Osteocyte (in vitro differentiated cells): ENCODE data around the gene PCNX1. TPM values are rescaled to one million over a fixed set of nuclear protein-coding genes. Genes with fewer than 3 reads are reported as not detected.
"Not testable (repeated sequence)": the region's sequence is repeated elsewhere in the genome, so short reads cannot be mapped to it uniquely, and the experiment has no call there.

Experiments
- DNase-seq: peaks from one replicate; pipeline ENCODE4 v3.0.0; 2021; ENCODE audit warnings: mixed read lengths; ENCODE audit not compliant: unreplicated experiment; ENCODE audit errors: extremely low spot score
- H3K27ac Mint-ChIP-seq: one replicate; pipeline ENCODE4 v1.8.0; 2021; ENCODE audit warnings: mild to moderate bottlenecking, mixed read lengths; ENCODE audit not compliant: unreplicated experiment
- H3K27me3 Mint-ChIP-seq: one replicate; pipeline ENCODE4 v1.8.0; 2021; ENCODE audit warnings: mixed read lengths; ENCODE audit not compliant: unreplicated experiment
- H3K36me3 Mint-ChIP-seq: one replicate; pipeline ENCODE4 v1.8.0; 2021; ENCODE audit warnings: mixed read lengths; ENCODE audit not compliant: unreplicated experiment
- H3K4me1 Mint-ChIP-seq: one replicate; pipeline ENCODE4 v1.8.0; 2021; ENCODE audit warnings: mixed read lengths; ENCODE audit not compliant: unreplicated experiment
- H3K4me3 Mint-ChIP-seq: one replicate; pipeline ENCODE4 v1.8.0; 2021; ENCODE audit warnings: mild to moderate bottlenecking, moderate library complexity, mixed read lengths; ENCODE audit not compliant: unreplicated experiment
- H3K9me3 Mint-ChIP-seq: one replicate; pipeline ENCODE4 v1.8.0; 2021; ENCODE audit warnings: mixed read lengths; ENCODE audit not compliant: unreplicated experiment
- CTCF ChIP-seq: fragments of 200-600 bp; sonication (generic); IDR thresholded peaks from 2 replicates; pipeline ENCODE4 v1.5.0; 2021; ENCODE audit warnings: antibody characterized with exemption, mild to moderate bottlenecking, moderate library complexity
- total RNA-seq: library from RNA; stranded (reverse); gene quantifications from 2 replicates; pipeline ENCODE4 v1.2.1, GENCODE V29; 2021

Gene PCNX1
- total RNA-seq, 1 donor from 2014 or later: 72.2 TPM

- H3K27ac Mint-ChIP-seq: no peak overlapping the region
- H3K36me3 Mint-ChIP-seq: peaks cover 19% of the 10 kb centered on the region
- no peak for DNase-seq
- no peak overlapping the region for H3K4me3 Mint-ChIP-seq
- no peak for TF ChIP-seq CTCF
- no peaks in the 10 kb centered on the region for H3K9me3 Mint-ChIP-seq
- H3K27me3 Mint-ChIP-seq: no peaks in the 10 kb centered on the region
- H3K4me1 Mint-ChIP-seq: peaks cover 4% of the 10 kb centered on the region
Measured at GRCh38 chr14:71005076-71005475, 97.8 kb downstream of the PCNX1 start.

DNA sequence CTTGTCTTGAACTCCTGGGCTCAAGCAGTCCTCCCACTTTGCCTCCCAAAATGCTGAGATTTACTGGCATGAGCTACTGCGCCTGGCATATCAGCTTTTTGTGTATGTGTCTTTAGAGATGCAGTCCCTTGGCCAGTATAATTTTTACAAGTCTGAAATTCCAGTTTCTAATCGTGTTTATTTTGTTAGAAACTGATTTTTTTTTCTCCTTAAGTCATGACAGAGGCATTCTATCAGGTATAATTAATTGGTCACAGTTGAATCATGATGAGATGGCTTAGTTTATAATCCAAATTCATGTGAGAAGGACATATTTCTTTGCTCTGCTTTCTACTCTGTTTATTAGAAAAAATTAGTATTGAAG, 98.9 kb downstream of the PCNX1 start:
- Mint-ChIP-seq H3K27me3 (no peaks in the 10 kb centered on the region), H3K4me3 (no peak overlapping the region), H3K27ac (no peak overlapping the region), H3K9me3 (no peaks in the 10 kb centered on the region), H3K36me3 (peaks cover 18% of the 10 kb centered on the region), H3K4me1 (peaks cover 4% of the 10 kb centered on the region)
- no peak for DNase-seq
- TF ChIP-seq CTCF: no peak

DNA sequence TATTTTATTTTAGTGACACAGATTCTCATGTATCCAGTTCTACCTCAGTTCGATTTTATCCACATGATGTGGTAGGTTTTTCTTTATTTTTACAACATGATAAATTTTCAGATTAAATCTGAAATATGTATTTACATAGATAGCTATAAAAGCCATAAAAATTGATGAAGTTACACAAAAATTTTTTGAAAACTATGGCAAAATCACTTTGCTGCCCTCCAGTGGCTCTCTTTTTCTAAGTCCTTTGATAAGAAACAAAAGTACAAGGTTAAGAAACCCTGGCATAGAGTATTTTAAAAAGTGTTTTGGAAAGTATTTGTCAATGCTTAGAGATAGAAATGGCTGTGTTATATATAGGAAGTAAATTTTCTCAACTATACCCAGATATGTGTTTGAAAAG, 104.2 kb downstream of the PCNX1 start:
- no peaks in the 10 kb centered on the region for H3K4me1 Mint-ChIP-seq
- no peak overlapping the region for H3K27ac Mint-ChIP-seq
- H3K36me3 Mint-ChIP-seq: peaks cover 39% of the 10 kb centered on the region
- DNase-seq: no peak
- TF ChIP-seq CTCF: peak; percentile 32
- H3K4me3 Mint-ChIP-seq: no peak overlapping the region
- no peaks in the 10 kb centered on the region for H3K9me3 Mint-ChIP-seq
- no peaks in the 10 kb centered on the region for H3K27me3 Mint-ChIP-seq

GRCh38 chr14:71012888-71013287, 105.6 kb downstream of the PCNX1 start:
- no peak overlapping the region for H3K4me3 Mint-ChIP-seq
- no peaks in the 10 kb centered on the region for H3K27me3 Mint-ChIP-seq
- H3K36me3 Mint-ChIP-seq: peaks cover 39% of the 10 kb centered on the region
- no peaks in the 10 kb centered on the region for H3K9me3 Mint-ChIP-seq
- no peaks in the 10 kb centered on the region for H3K4me1 Mint-ChIP-seq
- H3K27ac Mint-ChIP-seq: no peak overlapping the region
- no peak for DNase-seq
- no peak for TF ChIP-seq CTCF

DNA sequence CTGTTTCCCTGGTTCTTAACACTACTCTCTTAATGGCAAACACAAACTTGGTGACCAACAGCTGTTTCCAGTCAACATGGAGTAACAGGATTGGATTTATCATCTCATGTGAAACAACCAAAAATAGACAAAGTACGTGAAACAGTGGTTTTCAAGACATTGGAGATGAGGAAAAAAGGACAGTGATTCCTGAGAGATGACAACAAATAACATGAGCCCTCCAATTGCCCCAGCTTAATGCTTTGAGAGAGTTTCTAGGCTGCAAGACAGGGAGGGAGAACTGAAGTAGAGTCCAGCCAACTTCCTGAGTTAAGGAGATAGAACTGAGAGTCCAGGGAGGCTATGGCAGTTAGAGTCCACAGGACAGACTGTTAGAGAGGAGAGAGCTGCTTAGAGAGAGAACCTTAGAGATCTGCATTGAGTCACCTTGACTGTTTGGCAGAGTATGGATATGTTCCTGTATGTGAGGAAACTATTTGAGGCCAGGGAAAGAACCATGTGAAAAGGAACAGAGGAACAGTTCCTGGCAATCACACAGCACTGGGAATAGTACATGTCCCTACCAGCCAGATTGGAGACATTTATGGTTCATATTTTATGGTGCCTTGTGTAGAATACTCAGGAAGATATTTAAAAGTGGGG, 106.4 kb downstream of the PCNX1 start:
- Mint-ChIP-seq H3K27ac (no peak overlapping the region), H3K9me3 (no peaks in the 10 kb centered on the region), H3K4me3 (no peak overlapping the region), H3K4me1 (no peaks in the 10 kb centered on the region), H3K36me3 (peaks cover 39% of the 10 kb centered on the region), H3K27me3 (no peaks in the 10 kb centered on the region)
- no peak for TF ChIP-seq CTCF
- DNase-seq: no peak

GRCh38 chr14:71019917-71020316, 112.7 kb downstream of the PCNX1 start:
- H3K9me3 Mint-ChIP-seq, H3K27ac Mint-ChIP-seq: not testable (repeated sequence)
- H3K36me3 Mint-ChIP-seq: peaks cover 46% of the 10 kb centered on the region

More at GRCh38 chr14:71019917-71020316, 112.7 kb downstream of the PCNX1 start:
- H3K4me1 Mint-ChIP-seq, H3K4me3 Mint-ChIP-seq, DNase-seq, H3K27me3 Mint-ChIP-seq: not testable (repeated sequence)
